ENCODE results near the gene CST9L. TPM values are rescaled to one million over a fixed set of nuclear protein-coding genes. Genes with fewer than 3 reads are reported as not detected.
"Not testable (repeated sequence)": the region's sequence is repeated elsewhere in the genome, so short reads cannot be mapped to it uniquely, and the experiment has no call there.

The CST9L gene
- total RNA-seq, 2 donors from 2014 or later: not detected

DNA sequence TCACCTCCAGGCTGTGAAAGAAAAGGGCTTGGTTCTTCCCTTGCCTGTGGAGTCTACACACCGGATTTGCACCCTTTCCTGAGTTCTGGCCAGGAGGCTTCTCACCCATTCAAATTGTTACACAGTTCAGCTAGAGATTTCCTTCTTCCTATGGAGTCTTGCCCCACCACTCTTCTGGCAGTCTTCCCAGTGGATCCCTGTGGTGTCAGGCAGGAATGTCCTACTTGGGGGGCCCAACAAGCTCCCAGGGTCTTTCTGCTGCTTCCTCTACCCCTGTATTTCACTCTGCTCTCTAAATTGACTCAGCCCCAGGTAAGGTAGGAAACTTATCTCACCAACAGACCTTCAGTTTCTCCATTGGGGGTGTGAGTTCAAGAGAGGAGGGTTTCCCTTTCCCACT is 14.0 kb upstream of the CST9L start:
- Mint-ChIP-seq H3K36me3 (ENCODE audit: low read depth) (peaks cover 2% of the 10 kb centered on the region), H3K27ac (no peak overlapping the region), H3K27me3 (peaks cover 46% of the 10 kb centered on the region), H3K4me3 (no peak overlapping the region), H3K4me1 (peaks cover 4% of the 10 kb centered on the region)
- H3K9me3 ChIP-seq (ENCODE audit: control insufficient read depth, low read length, poor library complexity, severe bottlenecking): no peaks in the 10 kb centered on the region
- ATAC-seq (no peak), DNase-seq (no peak)

DNA sequence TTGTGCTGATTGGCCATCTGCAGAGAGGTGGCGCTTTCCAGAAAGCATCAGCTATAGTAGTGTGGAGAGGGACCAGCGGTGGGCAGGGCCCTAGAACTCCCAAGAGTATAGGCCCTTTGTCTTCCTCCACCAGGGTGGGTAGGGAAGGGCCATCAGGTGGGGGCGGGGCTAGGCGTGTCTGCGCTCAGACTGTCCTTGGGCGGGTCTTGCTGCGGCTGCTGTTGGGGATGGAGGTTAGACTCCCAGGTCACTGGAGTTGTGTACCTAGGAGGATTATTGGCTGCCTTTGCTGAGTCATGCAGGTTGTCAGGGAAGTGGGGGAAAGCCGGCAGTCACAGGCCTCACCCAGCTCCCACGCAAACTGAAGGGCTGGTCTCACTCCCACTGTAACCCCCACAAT is 13.5 kb upstream of the CST9L start:
- H3K4me1 Mint-ChIP-seq; ATAC-seq; H3K36me3 Mint-ChIP-seq (ENCODE audit: low read depth); H3K27ac Mint-ChIP-seq; H3K9me3 ChIP-seq (ENCODE audit: control insufficient read depth, low read length, poor library complexity, severe bottlenecking); H3K4me3 Mint-ChIP-seq; DNase-seq: not testable (repeated sequence)
- H3K27me3 Mint-ChIP-seq: peaks cover 41% of the 10 kb centered on the region

DNA sequence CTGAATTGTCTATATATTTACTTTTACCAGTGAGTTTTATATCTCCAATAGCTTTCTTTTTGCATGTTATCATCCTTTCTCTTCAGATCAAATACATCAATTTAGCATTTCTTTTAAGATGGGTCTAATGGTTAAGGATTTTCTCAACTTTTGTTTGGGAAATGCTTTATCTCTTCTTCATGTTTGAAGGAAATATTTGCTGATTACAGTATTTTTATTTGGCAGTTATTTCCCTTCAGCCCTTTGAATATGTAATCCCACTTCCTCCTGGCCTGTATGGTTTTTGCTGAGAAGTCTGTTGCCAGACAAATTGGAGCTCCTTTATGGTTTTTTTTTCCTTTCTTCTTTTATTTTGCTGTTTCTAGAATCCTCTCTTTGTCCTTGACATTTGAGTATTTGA is 6.7 kb upstream of the CST9L start:
- DNase-seq: no peak
- peaks cover 2% of the 10 kb centered on the region for H3K36me3 Mint-ChIP-seq (ENCODE audit: low read depth)
- no peak overlapping the region for H3K4me3 Mint-ChIP-seq

DNA sequence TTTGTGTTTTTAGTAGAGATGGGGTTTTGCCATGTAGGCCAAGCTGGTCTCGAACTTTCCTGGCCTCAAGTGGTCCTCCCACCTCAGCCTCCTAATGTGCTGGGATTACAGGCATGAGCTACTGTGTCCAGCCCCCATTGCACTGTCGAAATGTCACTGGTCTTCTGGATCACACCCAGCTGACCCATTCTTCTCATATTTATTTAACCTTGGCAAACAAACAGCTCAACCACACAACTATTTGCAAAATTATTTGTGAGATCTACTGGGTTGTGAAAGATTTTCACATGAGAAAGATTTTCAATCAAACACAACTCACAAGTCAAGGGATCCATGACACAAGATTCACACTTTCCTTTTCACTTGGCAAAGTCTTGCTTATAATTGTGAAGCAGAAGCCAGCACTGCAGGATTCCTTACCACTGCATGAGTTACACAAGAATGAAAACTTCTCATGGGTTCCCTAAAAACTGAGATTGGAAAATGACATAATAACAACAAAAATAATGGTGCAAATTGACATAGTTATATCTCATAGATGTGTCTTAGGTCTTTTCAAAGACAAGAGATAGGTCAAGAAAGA is 2.0 kb upstream of the CST9L start:
- DNase-seq (no peak), ATAC-seq (no peak)
- no peaks in the 10 kb centered on the region for H3K9me3 ChIP-seq (ENCODE audit: control insufficient read depth, low read length, poor library complexity, severe bottlenecking)
- Mint-ChIP-seq H3K27ac (no peak overlapping the region), H3K4me1 (no peaks in the 10 kb centered on the region), H3K4me3 (no peak overlapping the region), H3K27me3 (peaks cover 25% of the 10 kb centered on the region), H3K36me3 (ENCODE audit: low read depth) (peaks cover 2% of the 10 kb centered on the region)

More for the DNA sequence above, 6.7 kb upstream of the CST9L start:
- Mint-ChIP-seq H3K27me3 (peaks cover 4% of the 10 kb centered on the region), H3K4me1 (no peaks in the 10 kb centered on the region), H3K27ac (no peak overlapping the region)
- ATAC-seq: no peak
- no peaks in the 10 kb centered on the region for H3K9me3 ChIP-seq (ENCODE audit: control insufficient read depth, low read length, poor library complexity, severe bottlenecking)

DNA sequence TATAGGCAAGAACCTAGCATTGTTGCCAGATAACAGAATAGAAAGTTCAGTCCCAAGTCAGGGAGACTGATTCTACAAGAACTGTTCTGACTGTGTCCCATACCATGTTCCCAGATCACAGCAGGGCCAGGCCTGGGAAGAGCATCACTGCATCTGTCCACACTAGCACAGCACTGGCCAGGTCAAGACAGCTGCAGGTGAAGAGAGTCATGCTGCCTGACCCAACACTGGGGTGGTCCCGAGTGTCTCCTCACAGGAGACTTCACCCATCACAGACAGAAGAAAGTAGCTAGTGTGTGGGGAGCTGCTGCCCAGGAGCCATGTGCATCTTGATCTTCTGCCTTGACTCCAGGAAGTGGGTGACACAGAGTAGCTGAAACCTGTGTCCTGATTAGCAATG is 1.3 kb upstream of the CST9L start:
- H3K27ac Mint-ChIP-seq: no peak overlapping the region
- no peaks in the 10 kb centered on the region for H3K9me3 ChIP-seq (ENCODE audit: control insufficient read depth, low read length, poor library complexity, severe bottlenecking)
- no peaks in the 10 kb centered on the region for H3K4me1 Mint-ChIP-seq
- H3K4me3 Mint-ChIP-seq: no peak overlapping the region
- DNase-seq (no peak), ATAC-seq (no peak)
- peaks cover 28% of the 10 kb centered on the region for H3K27me3 Mint-ChIP-seq
- H3K36me3 Mint-ChIP-seq (ENCODE audit: low read depth): peaks cover 2% of the 10 kb centered on the region

DNA sequence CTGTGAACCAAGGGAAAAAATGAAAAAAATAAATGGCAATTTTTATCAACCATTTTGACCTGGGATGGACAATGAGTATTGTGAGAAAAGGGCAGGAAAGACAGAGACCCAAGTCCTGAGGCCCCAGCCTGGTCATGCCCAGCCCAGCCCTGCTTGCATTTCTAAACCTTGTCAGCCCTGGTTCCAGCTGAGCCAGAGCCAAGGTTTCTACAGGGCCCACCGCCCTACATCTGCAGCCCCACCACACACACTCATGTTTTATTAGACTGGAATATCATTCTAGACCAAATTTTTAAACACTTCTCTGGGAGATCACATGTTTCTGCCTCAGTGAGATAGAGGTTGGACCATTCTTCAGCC is 667 bp upstream of the CST9L start:
- Mint-ChIP-seq H3K36me3 (ENCODE audit: low read depth) (no peaks in the 10 kb centered on the region), H3K27ac (no peak overlapping the region), H3K4me1 (no peaks in the 10 kb centered on the region), H3K27me3 (peaks cover 33% of the 10 kb centered on the region), H3K4me3 (no peak overlapping the region)
- ATAC-seq (no peak), DNase-seq (no peak)
- H3K9me3 ChIP-seq (ENCODE audit: control insufficient read depth, low read length, poor library complexity, severe bottlenecking): no peaks in the 10 kb centered on the region

DNA sequence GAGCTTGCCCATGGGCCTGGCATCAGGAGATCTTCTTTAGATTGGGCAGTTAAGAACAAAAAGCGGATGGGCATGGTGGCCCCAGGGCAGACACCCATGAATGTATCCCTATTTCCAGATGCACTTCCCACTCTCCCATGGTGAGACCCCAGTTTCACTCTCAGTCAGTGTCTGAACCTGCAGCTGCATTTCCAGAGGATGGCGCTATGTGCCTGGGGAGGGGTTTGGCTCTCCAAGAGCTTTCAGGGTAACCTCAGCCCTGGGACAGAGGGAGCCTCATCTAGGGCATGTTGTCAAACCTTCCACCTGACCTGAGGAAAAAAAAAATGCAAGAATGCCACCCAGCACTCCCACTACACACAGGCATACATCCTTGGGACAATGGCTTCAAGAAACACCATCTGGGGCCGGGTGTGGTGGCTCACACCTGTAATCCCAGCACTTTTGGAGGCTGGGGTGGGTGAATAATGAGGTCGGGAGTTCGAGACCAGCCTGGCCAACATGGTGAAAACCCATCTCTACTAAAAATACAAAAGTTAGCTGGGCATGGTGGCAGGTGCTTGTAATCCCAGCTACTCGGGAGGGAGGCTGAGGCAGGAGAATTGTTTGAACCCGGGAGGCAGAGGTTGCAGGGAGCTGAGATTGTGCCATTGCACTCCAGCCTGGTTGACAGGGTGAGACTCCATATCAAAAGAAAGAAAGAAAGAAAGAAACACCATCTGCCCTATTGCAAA is 1.9 kb downstream of the CST9L start:
- Mint-ChIP-seq H3K36me3 (ENCODE audit: low read depth) (no peaks in the 10 kb centered on the region), H3K4me3 (no peak overlapping the region), H3K27me3 (peaks cover 29% of the 10 kb centered on the region), H3K4me1 (no peaks in the 10 kb centered on the region), H3K27ac (no peak overlapping the region)
- DNase-seq (no peak), ATAC-seq (no peak)
- H3K9me3 ChIP-seq (ENCODE audit: control insufficient read depth, low read length, poor library complexity, severe bottlenecking): no peaks in the 10 kb centered on the region

DNA sequence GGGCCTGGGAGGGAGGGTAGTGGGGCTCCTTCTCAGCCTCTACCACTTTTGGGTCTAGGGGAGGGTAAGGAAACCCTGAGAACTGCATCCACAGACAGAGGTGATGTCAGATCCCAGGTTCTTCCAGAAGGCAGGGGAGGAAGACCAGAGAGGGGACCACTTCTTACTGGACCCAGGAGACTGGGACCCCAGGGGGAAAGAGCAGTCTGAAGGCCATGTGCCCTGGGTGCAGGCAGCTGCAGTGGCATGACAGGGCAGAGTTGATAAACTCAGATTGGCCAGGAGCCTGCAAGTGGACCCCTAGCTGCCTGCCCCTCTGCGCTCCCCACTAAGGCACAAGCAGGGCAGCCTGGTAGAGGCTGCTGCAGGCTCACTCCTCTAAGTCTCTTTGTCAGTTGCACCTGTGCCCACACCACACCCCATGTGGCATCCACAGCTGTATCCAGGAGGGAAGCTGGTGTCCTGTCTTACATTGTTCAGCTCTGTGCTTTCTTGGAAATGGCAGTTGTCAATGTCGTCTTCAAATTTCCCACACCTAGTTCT is 2.7 kb downstream of the CST9L start:
- Mint-ChIP-seq H3K27ac (no peak overlapping the region), H3K4me3 (no peak overlapping the region), H3K4me1 (no peaks in the 10 kb centered on the region), H3K27me3 (peaks cover 29% of the 10 kb centered on the region), H3K36me3 (ENCODE audit: low read depth) (no peaks in the 10 kb centered on the region)
- no peaks in the 10 kb centered on the region for H3K9me3 ChIP-seq (ENCODE audit: control insufficient read depth, low read length, poor library complexity, severe bottlenecking)
- ATAC-seq (no peak), DNase-seq (no peak)

DNA sequence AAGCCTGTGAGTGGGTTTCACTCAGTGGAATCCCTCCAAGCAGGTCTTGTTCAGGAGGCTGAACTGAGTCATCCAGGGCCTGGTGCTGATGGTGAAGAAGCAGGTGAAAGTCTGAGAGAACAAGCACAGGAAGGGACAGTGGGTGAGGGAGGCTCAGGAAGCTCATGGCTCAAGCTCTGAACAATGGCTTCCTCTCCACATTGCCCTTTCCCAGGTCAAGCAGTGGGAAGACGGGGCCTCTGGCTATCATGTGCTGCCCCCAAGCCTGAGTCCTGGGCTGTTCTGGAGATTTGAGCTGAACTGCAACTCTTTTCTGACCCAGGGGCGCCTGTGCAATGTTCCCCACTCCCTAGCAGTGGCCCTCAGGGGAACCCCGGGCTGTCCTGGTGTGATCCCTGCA is 3.4 kb downstream of the CST9L start:
- Mint-ChIP-seq H3K36me3 (ENCODE audit: low read depth) (no peaks in the 10 kb centered on the region), H3K27me3 (peaks cover 29% of the 10 kb centered on the region), H3K27ac (no peak overlapping the region), H3K4me3 (no peak overlapping the region), H3K4me1 (no peaks in the 10 kb centered on the region)
- no peak for ATAC-seq
- no peaks in the 10 kb centered on the region for H3K9me3 ChIP-seq (ENCODE audit: control insufficient read depth, low read length, poor library complexity, severe bottlenecking)
- no peak for DNase-seq

DNA sequence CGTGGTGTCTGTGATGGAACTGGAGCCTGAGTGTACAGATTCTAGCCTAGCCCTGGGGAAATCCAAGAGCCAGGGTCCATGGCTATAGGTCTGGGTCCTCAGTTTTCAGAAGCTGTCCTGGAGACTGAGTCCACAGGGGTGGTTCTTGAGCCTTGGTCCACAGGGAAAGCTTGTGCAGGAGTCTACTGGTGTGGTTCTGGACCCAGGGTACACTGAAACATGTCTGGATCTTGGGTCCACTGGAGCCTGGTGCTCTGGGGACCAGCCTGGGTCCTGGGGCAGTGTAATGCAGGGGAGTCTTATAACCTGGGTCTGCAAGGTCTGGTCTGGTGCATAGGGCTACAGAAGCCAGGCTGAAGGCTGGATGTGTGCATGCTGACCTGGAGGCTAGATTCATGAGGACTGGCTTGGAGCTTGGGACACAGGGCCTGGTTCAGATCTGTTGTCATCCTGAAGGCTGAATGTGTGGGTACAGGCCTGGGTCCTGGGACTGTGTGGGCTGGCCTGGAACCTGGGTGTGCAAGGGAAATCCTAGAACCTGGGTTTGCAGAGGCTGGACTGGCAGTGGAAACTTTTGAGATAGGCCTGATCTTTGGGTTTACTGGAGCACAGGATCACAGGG is 5.5 kb downstream of the CST9L start:
- H3K36me3 Mint-ChIP-seq (ENCODE audit: low read depth): no peaks in the 10 kb centered on the region
- no peak for DNase-seq
- peaks cover 19% of the 10 kb centered on the region for H3K27me3 Mint-ChIP-seq
- no peak for ATAC-seq
- H3K4me1 Mint-ChIP-seq: no peaks in the 10 kb centered on the region
- no peak overlapping the region for H3K27ac Mint-ChIP-seq
- no peaks in the 10 kb centered on the region for H3K9me3 ChIP-seq (ENCODE audit: control insufficient read depth, low read length, poor library complexity, severe bottlenecking)
- H3K4me3 Mint-ChIP-seq: no peak overlapping the region

DNA sequence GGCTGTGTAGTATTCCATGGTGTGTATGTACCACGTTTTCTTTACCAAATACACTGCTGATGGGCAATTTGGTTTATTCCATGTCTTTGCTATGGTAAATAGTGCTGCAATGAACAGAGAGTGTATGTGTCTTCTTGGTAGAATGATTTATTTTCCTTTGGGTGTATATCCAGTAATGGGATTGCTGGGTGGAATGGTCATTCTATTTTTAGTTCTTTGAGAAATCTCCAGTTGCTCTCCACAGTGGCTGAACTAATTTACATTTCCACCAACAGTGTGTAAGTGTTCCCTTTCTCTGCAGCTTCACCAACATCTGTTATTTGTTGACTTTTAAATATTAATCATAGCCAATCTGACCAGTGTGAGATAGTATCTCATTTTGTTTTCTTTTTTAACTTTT is 13.9 kb downstream of the CST9L start:
- no peak overlapping the region for H3K27ac Mint-ChIP-seq
- H3K4me1 Mint-ChIP-seq: no peaks in the 10 kb centered on the region
- H3K36me3 Mint-ChIP-seq (ENCODE audit: low read depth): no peaks in the 10 kb centered on the region
- no peak for ATAC-seq
- H3K9me3 ChIP-seq (ENCODE audit: control insufficient read depth, low read length, poor library complexity, severe bottlenecking): no peaks in the 10 kb centered on the region
- no peak overlapping the region for H3K4me3 Mint-ChIP-seq
- DNase-seq: no peak
- peaks cover 16% of the 10 kb centered on the region for H3K27me3 Mint-ChIP-seq

DNA sequence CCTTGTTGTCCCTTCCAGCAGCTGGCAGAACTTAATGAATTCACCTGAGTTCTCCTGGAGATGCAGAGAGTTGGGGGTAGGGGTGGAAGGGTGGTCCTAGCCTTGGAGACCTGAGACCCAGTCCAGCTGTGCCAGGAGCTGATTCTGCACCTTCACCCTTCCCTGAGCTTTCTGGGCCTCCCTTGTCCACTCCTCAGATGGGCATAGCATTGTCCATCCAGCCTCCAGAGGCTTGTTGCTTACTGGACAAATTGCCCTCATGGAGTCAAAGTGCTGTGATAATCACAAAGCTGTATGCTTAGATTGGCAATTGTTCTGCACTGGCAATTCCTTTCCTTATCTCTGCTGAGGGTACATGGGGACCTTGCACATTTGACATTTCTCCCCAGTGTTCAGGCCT is 16.5 kb downstream of the CST9L start:
- Mint-ChIP-seq H3K4me1 (no peaks in the 10 kb centered on the region), H3K27ac (no peak overlapping the region), H3K27me3 (peaks cover 30% of the 10 kb centered on the region), H3K4me3 (no peak overlapping the region), H3K36me3 (ENCODE audit: low read depth) (no peaks in the 10 kb centered on the region)
- DNase-seq: no peak
- no peaks in the 10 kb centered on the region for H3K9me3 ChIP-seq (ENCODE audit: control insufficient read depth, low read length, poor library complexity, severe bottlenecking)
- no peak for ATAC-seq

DNA sequence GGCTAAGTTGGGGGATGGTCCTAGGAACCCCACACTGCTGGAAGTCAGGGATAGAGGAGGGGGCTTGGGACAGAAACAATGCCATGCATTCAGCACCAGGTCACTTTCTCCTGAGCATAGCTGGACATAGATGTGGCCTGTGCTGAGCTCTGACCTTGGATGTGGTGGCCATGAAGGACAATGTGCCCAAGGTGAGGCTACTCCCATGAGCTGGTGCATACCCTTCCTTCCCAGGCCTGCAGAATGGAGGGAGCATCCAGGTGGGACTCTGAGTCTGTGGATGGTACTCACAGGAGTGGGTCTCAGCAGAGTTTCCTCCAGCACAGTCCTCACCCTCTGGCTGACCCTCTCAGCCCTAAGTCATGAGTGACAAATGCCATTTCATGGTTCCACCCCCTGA is 16.9 kb downstream of the CST9L start:
- H3K27me3 Mint-ChIP-seq: peaks cover 30% of the 10 kb centered on the region
- ATAC-seq (no peak), DNase-seq (no peak)
- no peaks in the 10 kb centered on the region for H3K36me3 Mint-ChIP-seq (ENCODE audit: low read depth)
- H3K27ac Mint-ChIP-seq: no peak overlapping the region
- no peak overlapping the region for H3K4me3 Mint-ChIP-seq
- no peaks in the 10 kb centered on the region for H3K4me1 Mint-ChIP-seq
- H3K9me3 ChIP-seq (ENCODE audit: control insufficient read depth, low read length, poor library complexity, severe bottlenecking): no peaks in the 10 kb centered on the region

DNA sequence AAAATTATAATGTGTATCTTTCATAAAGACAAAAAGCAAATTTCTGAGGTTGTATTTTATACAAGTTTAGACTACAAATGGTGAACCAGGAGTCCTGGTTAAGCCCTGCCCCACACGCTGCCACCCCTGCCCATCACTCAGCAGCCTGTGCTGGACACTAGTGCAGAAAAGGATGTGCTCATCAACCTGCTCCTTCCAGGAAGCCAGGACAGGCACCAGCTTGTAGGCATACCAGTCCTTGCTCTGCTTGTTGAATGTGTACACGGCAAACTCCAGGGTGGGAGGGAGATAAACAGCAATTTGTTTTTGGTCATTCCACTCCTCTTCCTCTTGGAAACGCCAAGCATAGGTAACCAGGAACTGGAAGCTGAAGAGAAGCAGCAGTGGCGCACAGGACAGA is 18.1 kb downstream of the CST9L start:
- H3K9me3 ChIP-seq (ENCODE audit: control insufficient read depth, low read length, poor library complexity, severe bottlenecking): no peaks in the 10 kb centered on the region
- DNase-seq (no peak), ATAC-seq (no peak)
- Mint-ChIP-seq H3K36me3 (ENCODE audit: low read depth) (no peaks in the 10 kb centered on the region), H3K4me3 (no peak overlapping the region), H3K4me1 (no peaks in the 10 kb centered on the region), H3K27ac (no peak overlapping the region), H3K27me3 (peaks cover 34% of the 10 kb centered on the region)

Data from T-helper 17 cell (primary cell).